GM21576 (cell line): ENCODE results near the gene PDCD4.

ENCODE experiments used
- ATAC-seq: cut with Tn5 transposase; IDR thresholded peaks from one replicate; pipeline ENCODE4 v1.9.1; 2021; ENCODE audit warnings: mild to moderate bottlenecking, moderate library complexity; ENCODE audit not compliant: unreplicated experiment

The PDCD4 gene

GRCh38 chr10:110860576-110861241 is 11.0 kb upstream of the PDCD4 start:
- peak; percentile 48 for ATAC-seq

- ATAC-seq, result no peak
These were observed 10.3 kb upstream of the PDCD4 start for GRCh38 chr10:110861476-110861875.

- ATAC-seq, result no peak
These were observed 9.6 kb upstream of the PDCD4 start for GRCh38 chr10:110861930-110862649.

- no peak for ATAC-seq
These were observed 8.8 kb upstream of the PDCD4 start for GRCh38 chr10:110862961-110863360.

GRCh38 chr10:110863361-110863760 is 8.4 kb upstream of the PDCD4 start:
- ATAC-seq, result no peak

GRCh38 chr10:110863956-110864355 is 7.8 kb upstream of the PDCD4 start:
- no peak for ATAC-seq

GRCh38 chr10:110864662-110865140 is 7.0 kb upstream of the PDCD4 start:
- ATAC-seq, result peak; percentile 53

GRCh38 chr10:110865186-110865808 is 6.4 kb upstream of the PDCD4 start:
- no peak for ATAC-seq

GRCh38 chr10:110865809-110866482 is 5.8 kb upstream of the PDCD4 start:
- peak; percentile 19 for ATAC-seq

GRCh38 chr10:110867011-110867806 is 4.5 kb upstream of the PDCD4 start:
- ATAC-seq, result peak; percentile 31

- no peak for ATAC-seq
These were observed 3.8 kb upstream of the PDCD4 start for GRCh38 chr10:110867807-110868465.

- ATAC-seq, result peak; percentile 12
These were observed 2.7 kb upstream of the PDCD4 start for GRCh38 chr10:110868981-110869380.

- ATAC-seq, result no peak
These were observed 868 bp upstream of the PDCD4 start for GRCh38 chr10:110870823-110871297.

- peak; percentile 34 for ATAC-seq
These were observed 636 bp downstream of the PDCD4 start for GRCh38 chr10:110872145-110872983.

GRCh38 chr10:110872984-110873923 is 1.5 kb downstream of the PDCD4 start:
- no peak for ATAC-seq

- no peak for ATAC-seq
These were observed 2.2 kb downstream of the PDCD4 start for GRCh38 chr10:110873951-110874350.

GRCh38 chr10:110876000-110876399 is 4.3 kb downstream of the PDCD4 start:
- no peak for ATAC-seq

- no peak for ATAC-seq
These were observed 5.1 kb downstream of the PDCD4 start for GRCh38 chr10:110876788-110877187.
